GM23248 (cell line): ENCODE results near the gene ZEB2. TPM values are rescaled to one million over a fixed set of nuclear protein-coding genes. Genes with fewer than 3 reads are reported as not detected.
A peak's percentile ranks its signal among the peaks of the same experiment; 100 is the strongest.

Experiments used
- DNase-seq: peaks from one replicate; pipeline ENCODE4 v3.0.0-alpha.2; 2015
- H2AFZ ChIP-seq: fragments of 200-600 bp; sonication (generic); 2 replicates; pipeline ENCODE4 v1.6.1; 2016; ENCODE audit warnings: antibody characterized with exemption
- H3F3A ChIP-seq: fragments of 200-600 bp; sonication (generic); 2 replicates; pipeline ENCODE4 v1.6.1; 2016; ENCODE audit warnings: mild to moderate bottlenecking, antibody characterized with exemption, mixed run types; ENCODE audit not compliant: insufficient read depth
- H3K27ac ChIP-seq: fragments of 200-600 bp; sonication (generic); 2 replicates; pipeline ENCODE4 v1.5.1; 2016; ENCODE audit warnings: mild to moderate bottlenecking
- H3K27me3 ChIP-seq: fragments of 200-600 bp; sonication (generic); replicated peaks from 2 replicates; pipeline ENCODE4 v1.6.1; 2016; ENCODE audit warnings: mild to moderate bottlenecking; ENCODE audit not compliant: insufficient read depth
- H3K36me3 ChIP-seq: fragments of 200-600 bp; sonication (generic); 2 replicates; pipeline ENCODE4 v1.6.1; 2016; ENCODE audit warnings: low read depth, mild to moderate bottlenecking
- H3K4me1 ChIP-seq: fragments of 200-600 bp; sonication (generic); 2 replicates; pipeline ENCODE4 v1.6.1; 2016; ENCODE audit warnings: mild to moderate bottlenecking; ENCODE audit not compliant: insufficient read depth
- H3K4me2 ChIP-seq: fragments of 200-600 bp; sonication (generic); one replicate; pipeline ENCODE4 v1.6.1; 2016; ENCODE audit warnings: mild to moderate bottlenecking; ENCODE audit not compliant: unreplicated experiment
- H3K4me3 ChIP-seq: fragments of 200-600 bp; sonication (generic); 2 replicates; pipeline ENCODE4 v1.5.1; 2016; ENCODE audit warnings: mild to moderate bottlenecking
- H3K79me2 ChIP-seq: fragments of 200-600 bp; sonication (generic); 2 replicates; pipeline ENCODE4 v1.6.1; 2016; ENCODE audit warnings: mild to moderate bottlenecking; ENCODE audit not compliant: insufficient read depth
- H3K9ac ChIP-seq: fragments of 200-600 bp; sonication (generic); 2 replicates; pipeline ENCODE4 v1.6.1; 2016; ENCODE audit warnings: mild to moderate bottlenecking
- H3K9me2 ChIP-seq: fragments of 200-600 bp; sonication (generic); 2 replicates; pipeline ENCODE4 v1.6.1; 2016; ENCODE audit warnings: mixed run types, mild to moderate bottlenecking, moderate library complexity; ENCODE audit not compliant: insufficient read depth
- H3K9me3 ChIP-seq: fragments of 200-600 bp; sonication (generic); one replicate; pipeline ENCODE4 v1.6.1; 2017; ENCODE audit warnings: low read depth
- H4K20me1 ChIP-seq: fragments of 200-600 bp; sonication (generic); 2 replicates; pipeline ENCODE4 v1.6.0; 2016; ENCODE audit not compliant: insufficient read depth
- EZH2 ChIP-seq: fragments of 200-600 bp; sonication (generic); IDR thresholded peaks from 2 replicates; pipeline ENCODE4 v1.6.1; 2018; ENCODE audit warnings: antibody characterized with exemption, mild to moderate bottlenecking; ENCODE audit not compliant: insufficient read depth, poor library complexity, severe bottlenecking
- EZH2phosphoT487 ChIP-seq: fragments of 200-600 bp; sonication (generic); IDR thresholded peaks from 2 replicates; pipeline ENCODE4 v1.6.1; 2018; ENCODE audit warnings: antibody characterized with exemption, moderate library complexity, mild to moderate bottlenecking, low read depth; ENCODE audit not compliant: insufficient read depth
- WGBS, 2 experiments: methylation state at CpG; one replicate each; pipeline ENCODE4 v1.1.6; 2015 to 2017; ENCODE audit warnings: low lambda C conversion rate in 2 of 2, low coverage in 1 of 2; ENCODE audit errors: missing lambda C conversion rate in 2 of 2; 5-methylcytosine and 5-hydroxymethylcytosine counted together
- in situ Hi-C: fragments of 300-500 bp; cut with MboI; formaldehyde crosslinking; loops from 2 replicates; pipeline ENCODE4 v1.15.0; 2020
- polyA plus RNA-seq: library from polyadenylated mRNA; unstranded; fragments of >200 nt; fragmentation: Nextera tagmentation; extraction: Ambion mirVana; gene quantifications from 2 replicates; pipeline ENCODE4 v1.2.1, GENCODE V29; 2016
- total RNA-seq: library from RNA; depleted of rRNA; stranded (reverse); fragments of >200 nt; shearing (Covaris generic); gene quantifications from 2 replicates; pipeline ENCODE4 v1.2.3, GENCODE V29; 2014

Gene ZEB2
- total and polyA plus RNA-seq, 2 experiments from 2014 or later = 26.2 to 46.8 TPM

DNA sequence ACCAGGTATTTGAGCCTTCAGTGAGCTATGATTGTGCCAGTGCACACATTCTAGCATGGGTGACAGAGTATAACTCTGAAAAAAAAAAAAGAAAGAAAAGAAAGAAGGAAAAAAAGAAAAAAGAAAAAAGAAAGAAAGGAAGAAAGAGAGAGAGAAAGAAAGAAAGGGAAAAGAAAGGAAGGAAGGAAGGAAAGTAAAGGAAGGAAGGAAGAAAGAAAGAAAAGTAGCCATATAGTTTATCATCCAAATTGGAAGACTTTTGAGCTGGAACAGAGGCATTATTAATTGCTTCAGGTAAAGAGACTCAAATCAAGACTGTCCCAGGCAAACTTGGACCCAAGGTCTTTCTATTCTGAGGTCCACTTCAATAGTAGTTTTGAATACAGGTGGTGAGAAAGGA is 32.9 kb upstream of the ZEB2 start:
- H3K9me3 ChIP-seq = no peaks in the 10 kb centered on the region
- no peaks in the 10 kb centered on the region for H3K9me2 ChIP-seq
- H3F3A ChIP-seq = 0 out of 2 replicates have a peak, but pooled peaks cover 12% of the 10 kb centered on the region
- peak overlapping the region; percentile 29 for H3K4me2 ChIP-seq
- no peaks in the 10 kb centered on the region for H3K36me3 ChIP-seq
- peaks cover 19% of the 10 kb centered on the region for H3K4me1 ChIP-seq
- H3K27me3 ChIP-seq = no peaks in the 10 kb centered on the region
- no peak overlapping the region for H3K4me3 ChIP-seq
- 0 out of 2 replicates have a peak overlapping the region, but pooled peaks have one; percentile 9 for H3K9ac ChIP-seq
- H3K27ac ChIP-seq = peak overlapping the region; percentile 25; the same call in 1 of the 2 replicates
- no peak for TF ChIP-seq EZH2phosphoT487
- TF ChIP-seq EZH2 = no peak
- no peaks in the 10 kb centered on the region for H3K79me2 ChIP-seq
- H2AFZ ChIP-seq = peak overlapping the region; percentile 4; the same call in 1 of the 2 replicates
- no peak for DNase-seq
- in situ Hi-C loops = no loop called here
- no peaks in the 10 kb centered on the region for H4K20me1 ChIP-seq

DNA sequence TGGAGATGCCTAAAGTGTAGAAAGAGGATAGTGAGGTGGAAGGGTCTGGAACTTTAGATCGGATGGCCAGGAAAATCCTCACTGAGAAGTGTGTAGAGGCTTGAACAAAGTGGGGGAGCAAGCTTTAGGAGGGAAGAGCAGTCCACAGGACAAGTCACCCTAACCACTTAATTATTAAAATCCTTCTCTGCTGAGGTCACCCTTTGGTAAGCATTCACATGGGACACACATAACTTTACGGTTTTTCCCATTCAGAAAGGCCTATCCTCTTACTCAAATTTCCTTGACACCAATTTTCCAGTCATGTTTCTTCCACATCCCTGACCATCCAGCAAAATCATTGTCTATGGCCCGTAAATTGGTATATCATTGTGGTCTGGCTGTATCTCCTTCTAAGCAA is 31.0 kb upstream of the ZEB2 start:
- Histone ChIP-seq H3K9ac (no peak overlapping the region), H3K4me1 (peaks cover 23% of the 10 kb centered on the region), H2AFZ (no peak overlapping the region), H3K4me3 (no peak overlapping the region), H4K20me1 (no peaks in the 10 kb centered on the region), H3K27ac (no peak overlapping the region), H3K27me3 (no peaks in the 10 kb centered on the region), H3K9me3 (no peaks in the 10 kb centered on the region), H3K9me2 (no peaks in the 10 kb centered on the region), H3K4me2 (no peak overlapping the region), H3K79me2 (no peaks in the 10 kb centered on the region), H3F3A (0 out of 2 replicates have a peak, but pooled peaks cover 12% of the 10 kb centered on the region), H3K36me3 (no peaks in the 10 kb centered on the region)
- peak; percentile 46 for DNase-seq
- in situ Hi-C loops = no loop called here
- 70 to 88% methylated on average over 3 of the region's 3 CpGs for WGBS, 2 experiments
- no peak for TF ChIP-seq EZH2phosphoT487
- no peak for TF ChIP-seq EZH2

DNA sequence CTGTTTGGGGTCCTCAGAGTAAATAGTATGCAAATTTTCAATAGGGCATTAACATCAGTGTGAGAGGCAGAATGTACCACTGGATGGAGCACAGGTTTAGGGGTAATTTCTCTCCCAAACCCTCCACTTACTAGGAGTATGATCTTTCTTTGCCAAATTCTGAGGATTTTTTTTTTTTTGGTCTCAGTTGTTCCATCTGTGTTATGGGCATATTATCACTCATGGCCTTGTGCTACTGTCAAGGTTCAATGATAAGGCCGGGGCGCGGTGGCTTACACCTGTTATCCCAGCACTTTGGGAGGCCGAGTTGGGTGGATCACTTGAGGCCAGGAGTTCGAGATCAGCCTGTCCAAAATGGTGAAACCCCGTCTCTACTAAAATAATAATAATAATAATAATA is 30.2 kb upstream of the ZEB2 start:
- no peak overlapping the region for H3K9ac ChIP-seq
- H3K4me2 ChIP-seq = no peak overlapping the region
- TF ChIP-seq EZH2phosphoT487 (no peak), EZH2 (no peak)
- no peak overlapping the region for H3K27ac ChIP-seq
- no peaks in the 10 kb centered on the region for H3K27me3 ChIP-seq
- no peak overlapping the region for H3K4me3 ChIP-seq
- H3K36me3 ChIP-seq = no peaks in the 10 kb centered on the region
- no peaks in the 10 kb centered on the region for H3K79me2 ChIP-seq
- H3F3A ChIP-seq = 0 out of 2 replicates have a peak, but pooled peaks cover 12% of the 10 kb centered on the region
- H4K20me1 ChIP-seq = no peaks in the 10 kb centered on the region
- no peak overlapping the region for H2AFZ ChIP-seq
- WGBS, 2 experiments = 89 to 91% methylated on average over 6 of the region's 6 CpGs
- H3K4me1 ChIP-seq = peaks cover 23% of the 10 kb centered on the region
- H3K9me2 ChIP-seq = no peaks in the 10 kb centered on the region
- in situ Hi-C loops = no loop called here
- no peaks in the 10 kb centered on the region for H3K9me3 ChIP-seq
- no peak for DNase-seq

DNA sequence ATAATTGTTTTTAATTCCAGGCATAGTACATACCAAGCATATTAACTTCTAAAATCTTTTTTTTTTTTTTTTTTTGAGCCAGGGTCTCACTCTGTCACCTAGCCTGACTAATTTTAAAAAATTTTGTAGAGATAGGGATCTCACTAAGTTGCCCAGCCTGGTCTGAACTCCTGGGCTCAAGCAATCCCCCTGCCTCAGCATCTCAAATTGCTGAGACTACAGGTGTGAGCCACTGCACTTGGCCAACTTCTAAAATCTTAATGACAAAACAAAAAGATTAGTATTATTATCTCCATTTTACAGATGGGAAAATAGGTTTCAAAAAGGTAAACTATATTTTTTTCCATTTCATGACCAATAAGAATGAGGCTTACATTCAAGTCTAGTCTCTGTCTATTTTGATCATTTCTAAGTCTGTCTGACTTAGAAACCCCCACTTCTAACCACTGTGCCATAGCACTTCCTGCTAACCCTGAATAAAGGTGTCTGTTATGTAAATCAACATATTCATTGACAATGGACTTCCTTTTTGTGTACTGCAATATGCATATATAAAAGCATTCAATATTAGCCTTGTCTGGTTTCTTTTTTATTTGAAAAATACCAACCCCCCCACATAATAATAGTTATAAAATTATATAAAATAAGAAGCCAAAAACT is 28.7 kb upstream of the ZEB2 start:
- H3K4me3 ChIP-seq = no peak overlapping the region
- no peaks in the 10 kb centered on the region for H3K27me3 ChIP-seq
- no peaks in the 10 kb centered on the region for H3K9me3 ChIP-seq
- in situ Hi-C loops = no loop called here
- 0 out of 2 replicates have a peak, but pooled peaks cover 6% of the 10 kb centered on the region for H3F3A ChIP-seq
- no peak overlapping the region for H3K4me2 ChIP-seq
- no peaks in the 10 kb centered on the region for H4K20me1 ChIP-seq
- no peak for TF ChIP-seq EZH2
- no peak for TF ChIP-seq EZH2phosphoT487
- H3K9me2 ChIP-seq = no peaks in the 10 kb centered on the region
- no peak overlapping the region for H3K9ac ChIP-seq
- no peaks in the 10 kb centered on the region for H3K36me3 ChIP-seq
- H3K79me2 ChIP-seq = no peaks in the 10 kb centered on the region
- no peak overlapping the region for H3K27ac ChIP-seq
- DNase-seq = no peak
- H2AFZ ChIP-seq = no peak overlapping the region
- H3K4me1 ChIP-seq = peaks cover 20% of the 10 kb centered on the region
